H1 (cell line): Measurements from ENCODE around the gene CTH. TPM values are rescaled to one million over a fixed set of nuclear protein-coding genes. Genes with fewer than 3 reads are reported as not detected.

Experiments
- ASH2L ChIP-seq: fragments of 200-600, 300-600 bp; sonication (generic); IDR thresholded peaks from one replicate; pipeline ENCODE4 v1.7.1; 2017; ENCODE audit warnings: low read length
- CBX8 ChIP-seq: fragments of 300-800, 300-1000 bp; sonication (generic); IDR thresholded peaks from 2 replicates; pipeline ENCODE4 v1.7.1; 2016; ENCODE audit warnings: low read depth, low read length, borderline replicate concordance
- CEBPB ChIP-seq: IDR thresholded peaks from 2 replicates; pipeline ENCODE4 v1.6.1; 2012; ENCODE audit warnings: low read depth, low read length
- CHD7 ChIP-seq: fragments of 300-600 bp; sonication (generic); IDR thresholded peaks from 2 replicates; pipeline ENCODE4 v1.7.1; 2012; ENCODE audit warnings: low read length, moderate library complexity, mild to moderate bottlenecking, inconsistent platforms; ENCODE audit not compliant: insufficient replicate concordance
- JUND ChIP-seq: IDR thresholded peaks from 2 replicates; pipeline ENCODE4 v1.6.1; 2011; ENCODE audit warnings: mild to moderate bottlenecking, improper control_type of control experiment, low read length
- NRF1 ChIP-seq: IDR thresholded peaks from 2 replicates; pipeline ENCODE4 v1.6.1; 2011; ENCODE audit warnings: mild to moderate bottlenecking, low read depth, low read length, improper control_type of control experiment
- RXRA ChIP-seq: IDR thresholded peaks from 2 replicates; pipeline ENCODE4 v1.6.1; 2011; ENCODE audit warnings: low read depth, mild to moderate bottlenecking, low read length, moderate library complexity; ENCODE audit not compliant: insufficient read depth
- SP2 ChIP-seq: IDR thresholded peaks from 2 replicates; pipeline ENCODE4 v1.6.1; 2012; ENCODE audit warnings: mild to moderate bottlenecking, low read length, inconsistent platforms
- TAF1 ChIP-seq: IDR thresholded peaks from 2 replicates; pipeline ENCODE4 v1.6.1; 2011; ENCODE audit warnings: mild to moderate bottlenecking, low read depth, low read length
- USF2 ChIP-seq: IDR thresholded peaks from 2 replicates; pipeline ENCODE4 v1.6.1; 2011; ENCODE audit warnings: low read length, improper control_type of control experiment
- polyA plus RNA-seq, 7 experiments: library from polyadenylated mRNA; depleted of rRNA in 3 of 7; stranded (reverse) in 5 of 7; unstranded in 2 of 7; fragments of >200 nt in 5 of 7; fragments of 200-250 nt in 2 of 7; gene quantifications; 1 replicate in 5 of 7; 2 replicates in 1 of 7; 4 replicates in 1 of 7; pipeline versions ENCODE4 v1.2.1 to v1.2.3, GENCODE V29; 2011 to 2013; ENCODE audit warnings: missing spikeins in 2 of 7, mixed read lengths in 2 of 7
- total RNA-seq: library from RNA; stranded (reverse); fragmentation: NEBNext Ultra II Directional; extraction: Animal tissue kit (Norgen Biotek cat#: 25700); gene quantifications from 2 replicates; pipeline ENCODE4 v1.2.1, GENCODE V29; 2021

Gene CTH
- total and polyA plus RNA-seq, 2 of the 8 experiments (the other 6 are each of a cell fraction or from before 2014, with no cell fraction given), result 31.7 to 33.2 TPM

- TF ChIP-seq CHD7 (no peak), RXRA (no peak), NRF1 (no peak), JUND (no peak), TAF1 (no peak), CBX8 (no peak), ASH2L (no peak), CEBPB (no peak), SP2 (no peak), USF2 (no peak)
Observed at GRCh38 chr1:70383483-70383882, 27.6 kb upstream of the CTH start (continued).
